K562 treated with DMSO at 1 percent for 4 hours (cell line): Measurements from ENCODE around the gene MEX3D. TPM values are rescaled to one million over a fixed set of nuclear protein-coding genes. Genes with fewer than 3 reads are reported as not detected.

Experiments
- total RNA-seq: library from RNA; unstranded; fragments of 300-600 nt; gene quantifications from 2 replicates; pipeline ENCODE4 v1.2.3, GENCODE V29; 2022; ENCODE audit not compliant: insufficient read depth

Gene MEX3D
- total RNA-seq, result 35.2 and 40.6 TPM in 2 replicates

GRCh38 chr19:1568320-1569019 lies at the start of gene MEX3D:
MEX3D (minus strand) TSS chr19:1568325; CDS start chr19:1568058, 267 bp downstream.

GRCh38 chr19:1605236-1606137 lies 37.4 kb upstream of the MEX3D start, which contains the start of gene UQCR11:
UQCR11 (minus strand) TSS chr19:1605462; CDS start chr19:1605409, 53 bp downstream.

GRCh38 chr19:1592755-1593500 lies 24.8 kb upstream of the MEX3D start, which contains the start of gene MBD3:
MBD3 (minus strand) TSS chr19:1592865; CDS start chr19:1592631, 234 bp downstream.

GRCh38 chr19:1523412-1524286 lies 44.5 kb downstream of the MEX3D start, which contains the start of gene PLK5:
PLK5 (plus strand) TSS chr19:1524077; CDS start chr19:1526997, 2,920 bp downstream.

GRCh38 chr19:1512671-1513498 lies 55.2 kb downstream of the MEX3D start, which contains the start of gene ADAMTSL5:
ADAMTSL5 (minus strand) TSS chr19:1513019; CDS start chr19:1510943, 2,076 bp downstream.

Other genes with a start within 250 kb of the MEX3D start
- gene NDUFS7, start 184.4 kb downstream of the MEX3D start, total RNA-seq, result 317 and 328 TPM in 2 replicates
- gene GAMT, start 166.8 kb downstream of the MEX3D start, total RNA-seq, result 44.1 and 45.1 TPM in 2 replicates
- gene DAZAP1, start 160.7 kb downstream of the MEX3D start, total RNA-seq, result 151 and 156 TPM in 2 replicates
- 5,479 and 5,587 TPM in 2 replicates for gene RPS15, start 129.9 kb downstream of the MEX3D start, total RNA-seq
- 0.83 and 1.6 TPM in 2 replicates for gene APC2, start 118.2 kb downstream of the MEX3D start, total RNA-seq
- 37.9 and 47.6 TPM in 2 replicates for gene C19orf25, start 89.1 kb downstream of the MEX3D start, total RNA-seq
- gene PCSK4, start 78.0 kb downstream of the MEX3D start, total RNA-seq, result 1.6 and 3.1 TPM in 2 replicates
- 47.8 and 52.4 TPM in 2 replicates for gene REEP6, start 77.1 kb downstream of the MEX3D start, total RNA-seq
- 6.2 and 15.4 TPM in 2 replicates for gene ADAMTSL5, start 55.3 kb downstream of the MEX3D start, total RNA-seq
- gene PLK5, start 44.2 kb downstream of the MEX3D start, total RNA-seq, result not detected in 2 replicates
- gene MBD3, start 24.5 kb upstream of the MEX3D start, total RNA-seq, result 102 and 118 TPM in 2 replicates
- gene UQCR11, start 37.1 kb upstream of the MEX3D start, total RNA-seq, result 79.6 and 82.3 TPM in 2 replicates
- 91.0 and 114 TPM in 2 replicates for gene TCF3, start 84.3 kb upstream of the MEX3D start, total RNA-seq
- not detected in 2 replicates for gene ONECUT3, start 185.2 kb upstream of the MEX3D start, total RNA-seq
- 2.9 and 3.1 TPM in 2 replicates for gene ATP8B3, start 244.0 kb upstream of the MEX3D start, total RNA-seq